ENCODE results near the gene DLEC1.

DLEC1 gene

GRCh38 chr3:38136777-38137614, 98.0 kb downstream of the DLEC1 start, which contains the start of gene ACAA1:
Gene ACAA1 (minus strand): TSS chr3:38137127. CDS start chr3:38137035, 92 bp downstream.
- DNase-seq (ENCODE audit: low read depth in 2 of 2): peak; percentile 96 to 97

- DNase-seq (ENCODE audit: low read depth in 2 of 2): no peak
These were observed 98.8 kb downstream of the DLEC1 start for GRCh38 chr3:38137615-38138348.

- DNase-seq (ENCODE audit: low read depth in 2 of 2): peak; percentile 76 to 81
These were observed 99.6 kb downstream of the DLEC1 start, which contains the start of gene MYD88 for GRCh38 chr3:38138349-38139190. Gene MYD88 (plus strand): TSS chr3:38138661. CDS start chr3:38138701, 40 bp downstream.

GRCh38 chr3:38139191-38139590, 100.2 kb downstream of the DLEC1 start:
- no peak for DNase-seq (ENCODE audit: low read depth in 2 of 2)

- DNase-seq (ENCODE audit: low read depth in 2 of 2): no peak
These were observed 100.6 kb downstream of the DLEC1 start for GRCh38 chr3:38139652-38140051.

GRCh38 chr3:38140326-38141172, 101.5 kb downstream of the DLEC1 start:
- DNase-seq (ENCODE audit: low read depth in 2 of 2): no peak

GRCh38 chr3:38141173-38141951, 102.4 kb downstream of the DLEC1 start:
- no peak for DNase-seq (ENCODE audit: low read depth in 2 of 2)

- no peak for DNase-seq (ENCODE audit: low read depth in 2 of 2)
These were observed 102.9 kb downstream of the DLEC1 start for GRCh38 chr3:38141952-38142273.

- DNase-seq (ENCODE audit: low read depth in 2 of 2): no peak
These were observed 104.0 kb downstream of the DLEC1 start for GRCh38 chr3:38142959-38143358.

GRCh38 chr3:38143511-38143910, 104.5 kb downstream of the DLEC1 start:
- DNase-seq (ENCODE audit: low read depth in 2 of 2): no peak

GRCh38 chr3:38146504-38146903, 107.5 kb downstream of the DLEC1 start:
- no peak for DNase-seq (ENCODE audit: low read depth in 2 of 2)

GRCh38 chr3:38147421-38147820, 108.4 kb downstream of the DLEC1 start:
- DNase-seq (ENCODE audit: low read depth in 2 of 2): no peak

GRCh38 chr3:38148311-38148882, 109.4 kb downstream of the DLEC1 start:
- DNase-seq (ENCODE audit: low read depth in 2 of 2): no peak

- no peak for DNase-seq (ENCODE audit: low read depth in 2 of 2)
These were observed 110.7 kb downstream of the DLEC1 start for GRCh38 chr3:38149708-38150107.

- no peak for DNase-seq (ENCODE audit: low read depth in 2 of 2)
These were observed 111.9 kb downstream of the DLEC1 start for GRCh38 chr3:38150780-38151528.

GRCh38 chr3:38151667-38152265, 112.8 kb downstream of the DLEC1 start:
- no peak for DNase-seq (ENCODE audit: low read depth in 2 of 2)

- DNase-seq (ENCODE audit: low read depth in 2 of 2): no peak
These were observed 113.6 kb downstream of the DLEC1 start for GRCh38 chr3:38152609-38153008.

GRCh38 chr3:38153221-38153620, 114.2 kb downstream of the DLEC1 start:
- DNase-seq (ENCODE audit: low read depth in 2 of 2): no peak

- no peak for DNase-seq (ENCODE audit: low read depth in 2 of 2)
These were observed 115.1 kb downstream of the DLEC1 start for GRCh38 chr3:38154033-38154494.
